SH-SY5Y (cell line): Measurements from ENCODE around the gene PRKG1.

Experiments used
- GATA2 ChIP-seq: IDR thresholded peaks from 2 replicates; pipeline ENCODE4 v1.6.1; 2011; ENCODE audit warnings: mild to moderate bottlenecking, low read depth, low read length
- GATA3 ChIP-seq: IDR thresholded peaks from 2 replicates; pipeline ENCODE4 v1.6.1; 2011; ENCODE audit warnings: low read depth, mild to moderate bottlenecking, low read length, moderate library complexity

DNA sequence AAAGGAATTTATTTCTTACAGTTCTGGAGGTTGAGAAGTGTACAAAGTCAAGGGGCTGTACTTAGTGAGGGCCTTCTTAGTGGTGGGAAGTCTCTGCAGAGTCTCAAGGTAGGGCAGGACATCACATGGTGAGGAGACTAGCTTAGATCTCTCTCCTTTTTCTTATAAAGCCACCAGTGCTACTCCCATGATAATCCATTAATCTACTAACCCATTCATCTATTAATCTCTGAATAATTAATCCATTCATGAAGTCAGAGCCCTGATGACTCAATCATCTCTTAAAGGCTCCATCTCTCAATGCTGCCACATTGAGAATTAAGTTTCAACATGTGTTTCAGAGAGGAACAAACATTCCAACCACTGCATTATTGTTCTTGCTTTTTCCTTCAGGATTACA, 689.5 kb downstream of the PRKG1 start:
- TF ChIP-seq GATA2 (no peak), GATA3 (no peak)
